PC-9 (cell line): ENCODE results near the gene SCN2B. TPM values are rescaled to one million over a fixed set of nuclear protein-coding genes. Genes with fewer than 3 reads are reported as not detected.

Experiments used
- BruUV-seq: library from RNA; stranded (reverse); fragments of 400-500 nt; replicated peaks from 2 replicates; lab custom pipeline; 2021; lab: Mats Ljungman, UMichigan
- CTCF ChIA-PET: fragments of 300-600 bp; sonication (Branson Sonifier 250); formaldehyde crosslinking; loops from one replicate; lab custom pipeline; 2022; ENCODE audit warnings: antibody characterized with exemption; lab: Charles Lee
- POLR2A ChIA-PET: fragments of 300-600 bp; sonication (Branson Sonifier 250); formaldehyde crosslinking; loops from one replicate; lab custom pipeline; 2022; ENCODE audit warnings: antibody characterized with exemption; ENCODE audit not compliant: unreplicated experiment; lab: Charles Lee
- DNase-seq, 2 experiments: peaks; one replicate each; pipeline versions ENCODE4 v3.0.0 to v3.0.0-alpha.2; 2015 to 2022; ENCODE audit warnings: mixed read lengths in 1 of 2
- H2AFZ ChIP-seq: fragments of 200-600 bp; sonication (generic); 2 replicates; pipeline ENCODE4 v1.8.1; 2017; ENCODE audit warnings: antibody characterized with exemption
- H3F3A ChIP-seq: fragments of 200-600 bp; sonication (generic); 2 replicates; pipeline ENCODE4 v1.8.1; 2017; ENCODE audit warnings: antibody characterized with exemption, mild to moderate bottlenecking, low read depth; ENCODE audit not compliant: insufficient read depth
- H3K27ac ChIP-seq: fragments of 200-600 bp; sonication (generic); 2 replicates; pipeline ENCODE4 v1.6.1; 2016; ENCODE audit warnings: mixed run types
- H3K27me3 ChIP-seq: fragments of 200-600 bp; sonication (generic); 2 replicates; pipeline ENCODE4 v1.6.1; 2016; ENCODE audit warnings: low read depth, mixed run types; ENCODE audit not compliant: insufficient read depth
- H3K36me3 ChIP-seq: fragments of 200-600 bp; sonication (generic); 2 replicates; pipeline ENCODE4 v1.6.1; 2016; ENCODE audit warnings: low read depth, mixed run types
- H3K4me1 ChIP-seq: fragments of 200-600 bp; sonication (generic); replicated peaks from 2 replicates; pipeline ENCODE4 v1.6.1; 2016; ENCODE audit warnings: mixed run types; ENCODE audit not compliant: insufficient read depth
- H3K4me2 ChIP-seq: fragments of 200-600 bp; sonication (generic); 2 replicates; pipeline ENCODE4 v1.6.1; 2017; ENCODE audit warnings: mixed run types
- H3K4me3 ChIP-seq: fragments of 200-600 bp; sonication (generic); 2 replicates; pipeline ENCODE4 v1.6.1; 2016; ENCODE audit warnings: mixed run types
- H3K79me2 ChIP-seq: fragments of 200-600 bp; sonication (generic); 2 replicates; pipeline ENCODE4 v1.6.1; 2017; ENCODE audit warnings: low read depth, mixed run types
- H3K9me2 ChIP-seq: fragments of 200-600 bp; sonication (generic); 2 replicates; pipeline ENCODE4 v1.8.1; 2017; ENCODE audit warnings: mild to moderate bottlenecking; ENCODE audit not compliant: insufficient read depth
- H3K9me3 ChIP-seq: fragments of 200-600 bp; sonication (generic); 2 replicates; pipeline ENCODE4 v1.8.1; 2016; ENCODE audit warnings: low read depth; ENCODE audit not compliant: insufficient read depth
- H4K20me1 ChIP-seq: fragments of 200-600 bp; sonication (generic); 2 replicates; pipeline ENCODE4 v1.8.1; 2017; ENCODE audit not compliant: insufficient read depth
- EZH2 ChIP-seq: fragments of 200-600 bp; sonication (generic); IDR thresholded peaks from 2 replicates; pipeline ENCODE4 v1.8.0; 2017; ENCODE audit warnings: antibody characterized with exemption, low read depth
- intact Hi-C: fragments of 100-400 bp; cut with micrococcal nuclease; formaldehyde crosslinking; loops from one replicate; pipeline ENCODE4 v1.10.0; 2022; ENCODE audit not compliant: unreplicated experiment
- total RNA-seq: library from RNA; stranded (reverse); gene quantifications from 2 replicates; pipeline ENCODE4 v1.2.3, GENCODE V29; 2021
- TF ChIP-seq, protein P1 (sequence below): fragments of 200-600 bp; sonication (generic); conservative IDR thresholded peaks from 2 replicates; pipeline ENCODE4 v1.6.1; 2017; ENCODE audit warnings: mixed run types, antibody characterized with exemption, mild to moderate bottlenecking, moderate library complexity

Gene SCN2B
- total RNA-seq, 1 experiment from 2014 or later, result not detected

GRCh38 chr11:118154641-118155040 lies 21.8 kb downstream of the SCN2B start:
- no peaks in the 10 kb centered on the region for H4K20me1 ChIP-seq
- POLR2A ChIA-PET, result no interaction called here
- CTCF ChIA-PET, result no interaction called here

GRCh38 chr11:118153976-118154375 lies 22.5 kb downstream of the SCN2B start:
- intact Hi-C loops, result no loop called here
- TF ChIP-seq EZH2, result no peak
- TF ChIP-seq, protein P1, sequence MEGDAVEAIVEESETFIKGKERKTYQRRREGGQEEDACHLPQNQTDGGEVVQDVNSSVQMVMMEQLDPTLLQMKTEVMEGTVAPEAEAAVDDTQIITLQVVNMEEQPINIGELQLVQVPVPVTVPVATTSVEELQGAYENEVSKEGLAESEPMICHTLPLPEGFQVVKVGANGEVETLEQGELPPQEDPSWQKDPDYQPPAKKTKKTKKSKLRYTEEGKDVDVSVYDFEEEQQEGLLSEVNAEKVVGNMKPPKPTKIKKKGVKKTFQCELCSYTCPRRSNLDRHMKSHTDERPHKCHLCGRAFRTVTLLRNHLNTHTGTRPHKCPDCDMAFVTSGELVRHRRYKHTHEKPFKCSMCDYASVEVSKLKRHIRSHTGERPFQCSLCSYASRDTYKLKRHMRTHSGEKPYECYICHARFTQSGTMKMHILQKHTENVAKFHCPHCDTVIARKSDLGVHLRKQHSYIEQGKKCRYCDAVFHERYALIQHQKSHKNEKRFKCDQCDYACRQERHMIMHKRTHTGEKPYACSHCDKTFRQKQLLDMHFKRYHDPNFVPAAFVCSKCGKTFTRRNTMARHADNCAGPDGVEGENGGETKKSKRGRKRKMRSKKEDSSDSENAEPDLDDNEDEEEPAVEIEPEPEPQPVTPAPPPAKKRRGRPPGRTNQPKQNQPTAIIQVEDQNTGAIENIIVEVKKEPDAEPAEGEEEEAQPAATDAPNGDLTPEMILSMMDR, result no peak
- ChIA-PET CTCF (no interaction called here), POLR2A (no interaction called here)
- H4K20me1 ChIP-seq, result no peaks in the 10 kb centered on the region
- H3F3A ChIP-seq, result peaks cover 5% of the 10 kb centered on the region; the same call in 1 of the 2 replicates
- no peaks in the 10 kb centered on the region for H3K9me2 ChIP-seq
- no peaks in the 10 kb centered on the region for H3K9me3 ChIP-seq
- H3K27ac ChIP-seq, result no peak overlapping the region
- peaks cover 91% of the 10 kb centered on the region for H3K27me3 ChIP-seq
- no peak overlapping the region for H3K4me2 ChIP-seq
- no peak overlapping the region for H2AFZ ChIP-seq
- no peaks in the 10 kb centered on the region; the same call in 1 of the 2 replicates for H3K4me1 ChIP-seq
- DNase-seq, result no peak
- BruUV-seq, result no TSS peak
- H3K4me3 ChIP-seq, result no peak overlapping the region
- H3K79me2 ChIP-seq, result no peaks in the 10 kb centered on the region
- no peaks in the 10 kb centered on the region for H3K36me3 ChIP-seq

More at GRCh38 chr11:118154641-118155040, 21.8 kb downstream of the SCN2B start:
- intact Hi-C loops, result no loop called here
- Histone ChIP-seq H3K4me1 (no peaks in the 10 kb centered on the region; the same call in 1 of the 2 replicates), H3K4me3 (no peak overlapping the region), H3K27me3 (peaks cover 95% of the 10 kb centered on the region), H3K36me3 (no peaks in the 10 kb centered on the region), H3K27ac (no peak overlapping the region), H3K4me2 (no peak overlapping the region), H3K79me2 (no peaks in the 10 kb centered on the region), H3K9me3 (no peaks in the 10 kb centered on the region), H2AFZ (no peak overlapping the region), H3F3A (peaks cover 5% of the 10 kb centered on the region; the same call in 1 of the 2 replicates), H3K9me2 (no peaks in the 10 kb centered on the region)
- TF ChIP-seq EZH2, result no peak
- TF ChIP-seq, protein P1, result no peak
- no TSS peak for BruUV-seq
- no peak for DNase-seq

DNA sequence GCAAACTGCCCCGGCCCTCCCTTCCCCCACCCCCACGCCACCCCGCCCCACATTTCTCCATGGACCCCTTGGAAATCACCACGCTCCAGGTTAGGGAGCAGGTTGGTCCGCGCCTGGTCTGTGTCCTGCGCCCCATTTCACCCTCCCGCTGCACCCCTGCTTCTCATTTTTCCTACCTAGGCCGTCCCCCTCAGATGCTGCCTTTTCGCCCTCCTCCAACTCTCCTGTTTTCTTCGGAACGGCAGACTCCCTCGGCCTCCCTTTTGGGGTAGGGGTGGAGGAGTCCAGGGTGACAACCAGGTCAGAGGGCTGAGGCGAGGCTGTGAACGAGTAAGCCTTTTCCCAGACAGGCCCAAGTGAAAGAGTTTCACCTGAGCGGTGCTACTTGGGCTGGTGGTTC lies 22.9 kb downstream of the SCN2B start:
- Histone ChIP-seq H3K79me2 (no peaks in the 10 kb centered on the region), H3F3A (peaks cover 5% of the 10 kb centered on the region; the same call in 1 of the 2 replicates), H2AFZ (no peak overlapping the region), H3K36me3 (no peaks in the 10 kb centered on the region), H4K20me1 (no peaks in the 10 kb centered on the region), H3K9me3 (no peaks in the 10 kb centered on the region), H3K27me3 (peaks cover 86% of the 10 kb centered on the region), H3K4me3 (no peak overlapping the region), H3K4me1 (no peaks in the 10 kb centered on the region; the same call in 1 of the 2 replicates), H3K27ac (no peak overlapping the region), H3K9me2 (no peaks in the 10 kb centered on the region), H3K4me2 (no peak overlapping the region)
- ChIA-PET POLR2A (no interaction called here), CTCF (interaction anchor here (0.7 kb wide), 1 partner anchor 111 kb away, joined by 12 read pairs; the partner anchor contains the start of gene MPZL2)
- intact Hi-C loops, result no loop called here
- TF ChIP-seq EZH2, result no peak
- TF ChIP-seq, protein P1, result no peak
- no peak for DNase-seq
- BruUV-seq, result no TSS peak
